ENCODE results near the gene KCNN3. TPM values are rescaled to one million over a fixed set of nuclear protein-coding genes. Genes with fewer than 3 reads are reported as not detected.

KCNN3 gene
- total RNA-seq, 1 experiment from 2014 or later: 0.26 TPM

GRCh38 chr1:154730259-154730658, 139.8 kb downstream of the KCNN3 start:
- H3K79me2 ChIP-seq (ENCODE audit: low read length): no peaks in the 10 kb centered on the region
- no peak overlapping the region for H3K4me3 ChIP-seq (ENCODE audit: low read length)
- H3K9ac ChIP-seq (ENCODE audit: low read length): peak overlapping the region; percentile 74
- peak overlapping the region; percentile 40; the same call in 1 of the 2 replicates for H2AFZ ChIP-seq (ENCODE audit: low read length)
- ChIA-PET CTCF (interaction anchor here (0.6 to 0.7 kb wide), 2 partner anchors 148 to 310 kb away, joined by 3 read pairs; no protein-coding TSS in a partner anchor), POLR2A (ENCODE audit: unreplicated experiment) (no interaction called here)
- peaks cover 37% of the 10 kb centered on the region for H3K4me1 ChIP-seq (ENCODE audit: insufficient read depth, low read length)
- H4K20me1 ChIP-seq (ENCODE audit: low read length): no peaks in the 10 kb centered on the region
- no peaks in the 10 kb centered on the region for H3K9me2 ChIP-seq (replicated peaks; ENCODE audit: low read length)
- no peaks in the 10 kb centered on the region for H3K9me3 ChIP-seq (ENCODE audit: low read length)
- peak overlapping the region; percentile 86 for H3K27ac ChIP-seq (ENCODE audit: low read length)
- no peaks in the 10 kb centered on the region for H3K27me3 ChIP-seq (ENCODE audit: low read length)
- peak; percentile 86 for DNase-seq
- H3K4me2 ChIP-seq (ENCODE audit: low read length): peak overlapping the region; percentile 9
- BruUV-seq (replicated peaks): no TSS peak
- no peaks in the 10 kb centered on the region for H3F3A ChIP-seq (ENCODE audit: low read length, unreplicated experiment)
- TF ChIP-seq EZH2phosphoT487 (IDR thresholded peaks at IDR 0.05; ENCODE audit: borderline replicate concordance, low read length): no peak
- no peak for TF ChIP-seq EZH2 (IDR thresholded peaks at IDR 0.05; ENCODE audit: low read length, unreplicated experiment)
- ATAC-seq: peak; percentile 89
- H3K36me3 ChIP-seq (ENCODE audit: low read depth, low read length): no peaks in the 10 kb centered on the region
- intact Hi-C loops (cut with micrococcal nuclease): no loop called here

GRCh38 chr1:154729577-154729976, 140.5 kb downstream of the KCNN3 start:
- Histone ChIP-seq H3K4me1 (ENCODE audit: insufficient read depth, low read length) (peaks cover 37% of the 10 kb centered on the region), H3K4me2 (ENCODE audit: low read length) (no peak overlapping the region; the same call in 1 of the 2 replicates), H3K9me3 (ENCODE audit: low read length) (no peaks in the 10 kb centered on the region), H2AFZ (ENCODE audit: low read length) (no peak overlapping the region), H3K9me2 (replicated peaks; ENCODE audit: low read length) (no peaks in the 10 kb centered on the region), H3K4me3 (ENCODE audit: low read length) (no peak overlapping the region), H3K27me3 (ENCODE audit: low read length) (no peaks in the 10 kb centered on the region), H3K9ac (ENCODE audit: low read length) (peak overlapping the region; percentile 4; the same call in 1 of the 2 replicates), H3F3A (ENCODE audit: low read length, unreplicated experiment) (no peaks in the 10 kb centered on the region), H4K20me1 (ENCODE audit: low read length) (no peaks in the 10 kb centered on the region), H3K36me3 (ENCODE audit: low read depth, low read length) (no peaks in the 10 kb centered on the region), H3K79me2 (ENCODE audit: low read length) (no peaks in the 10 kb centered on the region), H3K27ac (ENCODE audit: low read length) (peak overlapping the region; percentile 86)
- no TSS peak for BruUV-seq (replicated peaks)
- ChIA-PET POLR2A (ENCODE audit: unreplicated experiment) (no interaction called here), CTCF (interaction anchor here (0.7 kb wide), 1 partner anchor 149 kb away, joined by 3 read pairs; no protein-coding TSS in a partner anchor)
- DNase-seq (no peak), ATAC-seq (no peak)
- intact Hi-C loops (cut with micrococcal nuclease): no loop called here
- no peak for TF ChIP-seq CTCF (conservative IDR thresholded peaks at IDR 0.05; ENCODE audit: low read depth, low read length)
- TF ChIP-seq EZH2phosphoT487 (IDR thresholded peaks at IDR 0.05; ENCODE audit: borderline replicate concordance, low read length): no peak
- TF ChIP-seq EZH2 (IDR thresholded peaks at IDR 0.05; ENCODE audit: low read length, unreplicated experiment): no peak

DNA sequence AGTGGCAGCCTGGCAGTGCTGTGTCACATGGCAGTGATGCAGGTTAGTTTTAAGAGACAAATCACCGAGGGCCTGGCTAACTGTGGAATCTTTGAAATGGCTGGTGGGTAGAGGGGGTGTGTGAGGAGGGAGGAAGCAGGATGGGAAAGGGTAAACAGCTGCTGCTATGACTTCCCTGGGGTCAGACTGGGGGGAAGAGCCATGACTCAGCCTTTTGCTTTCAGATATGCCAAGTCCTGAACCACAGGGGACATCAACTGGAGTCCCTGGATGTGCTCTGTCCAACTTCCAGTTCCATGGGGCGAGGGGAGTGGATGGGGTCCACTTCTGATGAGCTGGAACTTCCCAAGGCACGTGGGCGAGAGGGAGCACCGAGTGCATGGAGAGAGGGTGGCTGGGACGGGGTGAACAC, 141.0 kb downstream of the KCNN3 start:
- BruUV-seq (replicated peaks): no TSS peak
- DNase-seq (peak; percentile 51), ATAC-seq (peak; percentile 9; the same call in 1 of the 2 replicates)
- ChIA-PET POLR2A (ENCODE audit: unreplicated experiment) (no interaction called here), CTCF (no interaction called here)
- no peak for TF ChIP-seq CTCF (conservative IDR thresholded peaks at IDR 0.05; ENCODE audit: low read depth, low read length)
- TF ChIP-seq EZH2phosphoT487 (IDR thresholded peaks at IDR 0.05; ENCODE audit: borderline replicate concordance, low read length): no peak
- no peak for TF ChIP-seq EZH2 (IDR thresholded peaks at IDR 0.05; ENCODE audit: low read length, unreplicated experiment)
- H3K79me2 ChIP-seq (ENCODE audit: low read length): no peaks in the 10 kb centered on the region
- intact Hi-C loops (cut with micrococcal nuclease): no loop called here
- H4K20me1 ChIP-seq (ENCODE audit: low read length): no peaks in the 10 kb centered on the region
- H3K9me2 ChIP-seq (replicated peaks; ENCODE audit: low read length): no peaks in the 10 kb centered on the region
- H3K36me3 ChIP-seq (ENCODE audit: low read depth, low read length): no peaks in the 10 kb centered on the region
- no peaks in the 10 kb centered on the region for H3K27me3 ChIP-seq (ENCODE audit: low read length)
- H3K4me1 ChIP-seq (ENCODE audit: insufficient read depth, low read length): peaks cover 37% of the 10 kb centered on the region
- no peak overlapping the region for H3K4me2 ChIP-seq (ENCODE audit: low read length)
- no peaks in the 10 kb centered on the region for H3K9me3 ChIP-seq (ENCODE audit: low read length)
- 0 out of 2 replicates have a peak overlapping the region, but pooled peaks have one; percentile 6 for H2AFZ ChIP-seq (ENCODE audit: low read length)
- H3K4me3 ChIP-seq (ENCODE audit: low read length): no peak overlapping the region
- H3K9ac ChIP-seq (ENCODE audit: low read length): no peak overlapping the region
- H3F3A ChIP-seq (ENCODE audit: low read length, unreplicated experiment): no peaks in the 10 kb centered on the region
- H3K27ac ChIP-seq (ENCODE audit: low read length): peak overlapping the region; percentile 86
